ENCODE results near the gene FAM193B. TPM values are rescaled to one million over a fixed set of nuclear protein-coding genes. Genes with fewer than 3 reads are reported as not detected.

Gene FAM193B
- total RNA-seq, 2 donors from 2014 or later, result 26.1 to 30.1 TPM

GRCh38 chr5:177524941-177525655 lies 29.3 kb downstream of the FAM193B start:
- intact Hi-C loops (cut with DNase I), result no loop called here
- ATAC-seq (peak in 1 of 2 donors; percentile 54), DNase-seq (peak; percentile 12)

DNA sequence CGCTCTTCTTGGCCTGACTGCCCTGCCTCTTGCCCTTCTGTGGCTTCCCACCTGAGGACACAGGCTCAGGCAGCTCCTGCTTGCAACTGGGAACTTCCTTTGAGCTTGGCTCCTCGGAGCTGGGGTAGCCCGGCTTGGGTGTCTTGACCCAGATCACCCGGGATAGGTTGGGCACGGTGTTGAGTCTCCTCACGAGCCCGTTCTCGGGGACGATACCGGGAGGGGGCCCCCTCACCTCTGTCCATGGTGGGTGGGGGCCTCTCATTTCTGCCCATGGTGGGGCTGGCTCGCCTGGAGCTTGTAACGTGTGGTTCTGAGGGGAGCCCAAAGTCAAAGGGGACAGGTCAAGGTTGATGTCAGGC lies 29.8 kb downstream of the FAM193B start:
- no peak for ATAC-seq
- peak; percentile 12 for DNase-seq
- intact Hi-C loops (cut with DNase I), result no loop called here

DNA sequence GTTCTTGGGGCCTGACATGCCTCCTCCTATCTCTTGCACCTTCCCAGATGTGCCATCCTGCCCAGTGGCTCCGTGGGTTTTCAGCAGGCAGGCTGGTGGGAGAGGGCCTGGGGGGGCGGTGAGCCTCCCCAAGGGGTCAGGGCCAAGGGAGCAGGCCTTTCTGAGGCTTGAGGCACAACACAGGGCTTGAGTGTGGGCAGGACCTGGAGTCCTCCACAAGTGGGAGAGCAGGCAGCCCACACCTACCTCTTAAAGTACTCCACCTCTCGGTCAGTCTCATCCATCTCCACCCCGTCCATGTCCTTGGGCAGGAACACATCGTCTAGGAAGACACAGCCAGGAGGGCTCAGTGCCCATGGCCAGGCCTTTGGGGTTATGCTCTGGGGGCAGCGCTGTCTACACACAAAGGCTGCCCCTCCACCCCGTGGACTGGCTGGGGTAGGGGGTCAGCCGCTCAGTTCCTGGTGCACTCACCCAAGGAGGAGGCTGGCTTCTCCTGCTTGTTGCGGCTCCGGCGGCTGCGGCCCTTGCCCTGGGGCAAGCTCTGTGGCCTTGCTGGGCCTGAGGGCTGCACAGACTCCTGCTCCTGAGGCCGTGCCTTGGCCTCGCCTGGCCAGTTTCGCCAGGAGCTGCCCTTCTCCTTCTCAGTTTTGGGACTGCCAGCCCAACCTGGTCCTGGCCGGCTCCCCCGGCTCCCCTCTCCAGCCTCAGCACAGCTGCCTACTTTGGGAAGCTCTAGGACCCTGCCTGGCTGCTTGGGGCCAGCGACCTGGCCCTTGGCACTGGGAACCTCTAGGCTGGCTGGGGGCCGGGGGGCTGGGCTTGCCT lies 30.4 kb downstream of the FAM193B start:
- intact Hi-C loops (cut with DNase I), result no loop called here
- ATAC-seq, result no peak

DNA sequence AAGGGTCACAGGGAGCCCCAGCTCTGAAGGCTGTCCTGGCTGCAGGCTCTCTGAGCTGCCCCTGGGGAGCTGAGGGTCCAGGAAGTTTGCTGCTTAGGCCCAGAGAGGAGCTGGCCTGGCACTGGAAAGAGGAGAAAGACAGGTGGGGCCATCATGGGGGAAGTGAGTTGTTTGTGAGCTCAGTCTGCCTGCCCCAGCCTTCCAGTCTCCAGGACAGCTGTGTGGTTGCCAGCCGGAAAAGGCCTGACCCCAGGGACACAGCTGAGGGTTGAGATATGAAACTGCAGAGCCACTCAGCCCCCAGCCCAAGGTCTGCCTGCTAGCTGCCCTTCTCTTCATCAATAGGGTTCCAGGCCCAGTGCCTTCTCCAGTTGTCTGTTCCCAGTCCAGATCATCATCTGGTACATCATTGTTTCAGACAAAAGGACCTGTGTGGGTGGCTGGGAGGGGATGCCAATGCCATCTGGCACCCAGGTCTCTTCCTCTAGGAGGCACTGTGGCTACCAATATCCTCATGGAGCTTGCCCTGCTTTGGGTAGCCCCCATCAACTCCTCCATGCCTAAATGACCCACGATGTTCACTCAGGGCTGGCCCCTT lies 33.3 kb downstream of the FAM193B start:
- DNase-seq, result peak; percentile 3
- no peak for ATAC-seq
- intact Hi-C loops (cut with DNase I), result no loop called here

More for the DNA sequence above, 30.4 kb downstream of the FAM193B start:
- DNase-seq, result peak; percentile 17

DNA sequence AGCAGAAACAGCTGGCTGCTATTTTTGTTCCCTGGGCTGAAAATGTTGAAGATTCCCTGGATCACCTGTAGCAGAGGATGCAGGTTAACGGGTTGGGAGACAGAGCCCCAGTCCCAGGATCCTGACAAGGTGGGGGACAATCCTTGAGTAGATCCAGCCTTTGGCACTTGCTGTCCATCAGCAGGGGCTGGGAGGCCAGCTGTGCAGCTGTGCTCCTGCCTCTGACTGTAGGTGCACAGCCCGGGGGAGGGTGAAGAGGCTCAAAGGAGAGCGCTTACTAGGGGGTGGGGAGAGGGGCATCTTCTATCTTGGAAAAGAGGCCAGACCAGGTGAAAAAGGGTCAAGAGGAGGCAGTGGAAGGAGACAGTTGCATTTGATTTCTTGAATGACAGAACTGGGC lies 34.1 kb downstream of the FAM193B start:
- DNase-seq, result peak; percentile 5
- intact Hi-C loops (cut with DNase I), result no loop called here

GRCh38 chr5:177519463-177520235 lies 34.7 kb downstream of the FAM193B start:
- peak; percentile 6 for DNase-seq
- intact Hi-C loops (cut with DNase I), result no loop called here
- ATAC-seq, result no peak

More for the DNA sequence above, 34.1 kb downstream of the FAM193B start:
- no peak for ATAC-seq

- intact Hi-C loops (cut with DNase I), result no loop called here
- ATAC-seq (peak; percentile 93 to 94), DNase-seq (peak; percentile 98)
Measured at GRCh38 chr5:177516601-177517568, 37.5 kb downstream of the FAM193B start, which contains the start of gene DDX41. DDX41 (minus strand) TSS chr5:177516961; CDS start chr5:177516945, 16 bp downstream.

GRCh38 chr5:177515580-177515979 lies 38.8 kb downstream of the FAM193B start:
- intact Hi-C loops (cut with DNase I), result no loop called here
- ATAC-seq (no peak), DNase-seq (no peak)

DNA sequence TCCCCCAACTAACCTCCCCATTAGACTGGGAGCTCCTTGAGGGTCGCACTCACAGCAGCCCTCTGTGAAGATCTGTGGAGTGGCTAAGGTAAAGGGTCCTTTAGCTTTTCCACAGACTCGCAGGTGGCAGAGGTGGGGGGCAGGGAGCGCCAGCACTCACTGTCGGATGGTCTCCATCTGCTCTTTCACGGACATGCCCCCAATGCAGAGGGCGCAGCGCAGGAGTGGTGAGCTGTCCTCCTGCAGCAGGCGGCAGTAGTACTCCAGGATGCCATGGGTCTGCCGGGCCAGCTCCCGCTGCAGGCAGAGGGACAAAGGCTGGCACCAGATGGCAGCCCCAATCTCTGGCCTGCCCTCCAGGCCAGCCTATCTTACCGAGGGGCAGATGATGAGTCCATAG lies 39.8 kb downstream of the FAM193B start:
- intact Hi-C loops (cut with DNase I), result no loop called here
- ATAC-seq, result no peak

GRCh38 chr5:177513500-177513899 lies 40.9 kb downstream of the FAM193B start:
- ATAC-seq, result no peak
- no peak for DNase-seq
- intact Hi-C loops (cut with DNase I), result no loop called here

More for the DNA sequence above, 39.8 kb downstream of the FAM193B start:
- DNase-seq, result no peak

DNA sequence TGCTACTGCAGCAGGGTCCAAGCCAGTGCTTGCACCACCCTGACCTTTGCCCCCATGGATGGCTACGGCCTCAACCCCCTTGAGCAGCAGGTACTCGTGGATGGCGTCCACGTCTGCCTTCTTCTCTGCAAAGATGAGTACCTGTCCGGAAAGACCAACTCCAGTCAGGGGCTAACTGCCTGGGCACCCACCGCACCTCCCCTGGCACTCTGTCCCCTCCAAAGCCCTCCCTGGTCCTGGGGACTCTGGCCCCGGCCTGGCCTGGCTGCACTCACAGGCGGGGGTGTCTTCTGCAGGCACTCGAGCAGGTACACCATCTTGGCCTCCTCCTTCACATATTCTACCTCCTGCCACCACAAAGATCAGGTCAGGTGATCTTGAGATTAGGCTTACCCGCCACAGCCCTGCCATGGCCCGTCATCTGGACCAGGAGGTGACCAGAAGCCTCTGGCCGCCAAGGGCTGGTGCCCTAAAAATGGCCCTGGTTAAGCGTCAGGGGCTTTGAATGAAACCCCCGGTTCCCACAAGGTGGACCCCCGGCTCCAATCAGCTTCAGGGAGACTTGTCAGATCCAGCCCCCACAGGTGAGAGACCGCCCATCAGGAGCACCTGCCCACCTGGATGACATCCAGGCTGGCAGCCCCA lies 41.5 kb downstream of the FAM193B start:
- no peak for ATAC-seq
- intact Hi-C loops (cut with DNase I), result no loop called here
- no peak for DNase-seq

DNA sequence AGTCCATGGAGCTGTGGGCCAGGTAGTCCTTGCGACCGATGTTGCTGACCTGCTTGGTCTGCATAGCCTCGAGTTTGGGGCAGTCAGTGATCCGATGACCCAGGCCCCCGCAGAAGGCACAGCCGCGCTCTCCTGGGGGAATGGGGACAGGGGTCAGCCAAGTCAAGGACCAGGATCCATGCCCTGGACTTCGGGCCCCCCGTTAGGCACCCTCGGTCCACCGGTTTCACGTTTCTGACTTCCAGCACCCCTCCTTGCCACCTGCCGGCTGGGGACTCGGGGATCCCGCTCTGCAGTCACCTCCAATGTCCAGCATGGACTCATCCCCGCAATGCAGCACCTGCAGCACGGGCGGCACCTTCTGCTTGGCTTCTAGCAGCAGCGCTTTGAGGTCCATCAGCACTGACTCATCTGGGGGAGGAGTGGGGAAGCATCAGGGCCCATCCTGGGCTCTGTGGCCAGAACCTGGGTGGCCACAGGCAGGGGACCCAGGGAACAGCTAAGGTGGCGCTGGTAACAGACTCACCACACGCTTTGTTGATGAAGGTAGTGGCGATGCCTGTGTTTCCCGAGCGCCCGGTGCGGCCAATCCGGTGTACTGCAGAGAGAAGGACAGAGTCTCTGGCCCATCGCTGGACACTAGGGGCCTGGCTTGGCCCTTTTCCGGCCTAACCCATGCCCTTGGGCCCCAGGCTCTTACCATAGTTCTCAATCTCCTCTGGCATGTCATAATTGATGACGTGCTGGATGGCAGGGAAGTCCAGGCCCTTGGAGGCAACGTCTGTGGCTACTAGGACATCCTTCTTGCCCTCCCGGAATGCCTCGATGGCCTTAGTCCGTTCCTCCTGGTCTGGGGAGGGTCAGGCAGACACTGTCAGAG lies 42.3 kb downstream of the FAM193B start:
- DNase-seq, result no peak
- no peak for ATAC-seq
- intact Hi-C loops (cut with DNase I), result no loop called here

- ATAC-seq, result no peak
- no peak for DNase-seq
- intact Hi-C loops (cut with DNase I), result no loop called here
Measured at GRCh38 chr5:177511181-177511580, 43.2 kb downstream of the FAM193B start.

DNA sequence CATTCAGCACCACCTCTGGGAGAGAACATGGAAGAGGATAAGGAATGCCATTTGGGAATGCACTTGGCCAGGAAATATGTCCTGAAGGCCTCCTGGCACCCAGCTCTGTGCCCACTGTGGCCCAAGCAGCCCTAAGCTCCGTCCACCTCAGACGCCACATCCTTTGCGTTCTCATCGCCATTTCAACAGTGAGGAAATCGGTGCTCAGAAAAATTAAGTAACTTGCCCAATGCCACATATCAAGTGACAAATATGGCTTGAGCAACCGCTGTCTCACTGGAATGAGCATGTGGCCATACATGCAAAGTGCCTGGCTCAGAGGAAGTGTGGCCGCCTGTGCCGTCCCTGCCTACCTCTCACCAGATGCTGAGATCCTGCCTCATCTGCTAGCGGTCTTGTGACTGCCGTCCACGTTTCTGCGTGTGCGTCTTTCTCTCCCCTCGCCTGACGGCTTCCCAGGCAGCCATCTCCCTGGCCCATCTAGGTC lies 43.8 kb downstream of the FAM193B start:
- ATAC-seq, result no peak
- no peak for DNase-seq
- intact Hi-C loops (cut with DNase I), result no loop called here

GRCh38 chr5:177509991-177510566 lies 44.3 kb downstream of the FAM193B start:
- intact Hi-C loops (cut with DNase I), result no loop called here
- ATAC-seq, result no peak
- DNase-seq, result no peak

- ATAC-seq (peak; percentile 25 to 54), DNase-seq (peak; percentile 60)
- intact Hi-C loops (cut with DNase I), result no loop called here
Measured at GRCh38 chr5:177509381-177509951, 44.9 kb downstream of the FAM193B start, which contains the start of gene DOK3. DOK3 (minus strand) TSS chr5:177509826; CDS start chr5:177509540, 286 bp downstream.
